GM12872 (cell line): ENCODE data around the gene MOV10L1.

Experiments
- TF ChIP-seq, protein P1 (sequence below): IDR thresholded peaks from 3 replicates; pipeline ENCODE4 v1.5.1; 2011; ENCODE audit warnings: low read depth, mild to moderate bottlenecking, low read length, moderate library complexity; ENCODE audit not compliant: insufficient read depth

The MOV10L1 gene

GRCh38 chr22:50150161-50151129, 60.6 kb downstream of the MOV10L1 start:
- TF ChIP-seq, protein P1, sequence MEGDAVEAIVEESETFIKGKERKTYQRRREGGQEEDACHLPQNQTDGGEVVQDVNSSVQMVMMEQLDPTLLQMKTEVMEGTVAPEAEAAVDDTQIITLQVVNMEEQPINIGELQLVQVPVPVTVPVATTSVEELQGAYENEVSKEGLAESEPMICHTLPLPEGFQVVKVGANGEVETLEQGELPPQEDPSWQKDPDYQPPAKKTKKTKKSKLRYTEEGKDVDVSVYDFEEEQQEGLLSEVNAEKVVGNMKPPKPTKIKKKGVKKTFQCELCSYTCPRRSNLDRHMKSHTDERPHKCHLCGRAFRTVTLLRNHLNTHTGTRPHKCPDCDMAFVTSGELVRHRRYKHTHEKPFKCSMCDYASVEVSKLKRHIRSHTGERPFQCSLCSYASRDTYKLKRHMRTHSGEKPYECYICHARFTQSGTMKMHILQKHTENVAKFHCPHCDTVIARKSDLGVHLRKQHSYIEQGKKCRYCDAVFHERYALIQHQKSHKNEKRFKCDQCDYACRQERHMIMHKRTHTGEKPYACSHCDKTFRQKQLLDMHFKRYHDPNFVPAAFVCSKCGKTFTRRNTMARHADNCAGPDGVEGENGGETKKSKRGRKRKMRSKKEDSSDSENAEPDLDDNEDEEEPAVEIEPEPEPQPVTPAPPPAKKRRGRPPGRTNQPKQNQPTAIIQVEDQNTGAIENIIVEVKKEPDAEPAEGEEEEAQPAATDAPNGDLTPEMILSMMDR: no peak

DNA sequence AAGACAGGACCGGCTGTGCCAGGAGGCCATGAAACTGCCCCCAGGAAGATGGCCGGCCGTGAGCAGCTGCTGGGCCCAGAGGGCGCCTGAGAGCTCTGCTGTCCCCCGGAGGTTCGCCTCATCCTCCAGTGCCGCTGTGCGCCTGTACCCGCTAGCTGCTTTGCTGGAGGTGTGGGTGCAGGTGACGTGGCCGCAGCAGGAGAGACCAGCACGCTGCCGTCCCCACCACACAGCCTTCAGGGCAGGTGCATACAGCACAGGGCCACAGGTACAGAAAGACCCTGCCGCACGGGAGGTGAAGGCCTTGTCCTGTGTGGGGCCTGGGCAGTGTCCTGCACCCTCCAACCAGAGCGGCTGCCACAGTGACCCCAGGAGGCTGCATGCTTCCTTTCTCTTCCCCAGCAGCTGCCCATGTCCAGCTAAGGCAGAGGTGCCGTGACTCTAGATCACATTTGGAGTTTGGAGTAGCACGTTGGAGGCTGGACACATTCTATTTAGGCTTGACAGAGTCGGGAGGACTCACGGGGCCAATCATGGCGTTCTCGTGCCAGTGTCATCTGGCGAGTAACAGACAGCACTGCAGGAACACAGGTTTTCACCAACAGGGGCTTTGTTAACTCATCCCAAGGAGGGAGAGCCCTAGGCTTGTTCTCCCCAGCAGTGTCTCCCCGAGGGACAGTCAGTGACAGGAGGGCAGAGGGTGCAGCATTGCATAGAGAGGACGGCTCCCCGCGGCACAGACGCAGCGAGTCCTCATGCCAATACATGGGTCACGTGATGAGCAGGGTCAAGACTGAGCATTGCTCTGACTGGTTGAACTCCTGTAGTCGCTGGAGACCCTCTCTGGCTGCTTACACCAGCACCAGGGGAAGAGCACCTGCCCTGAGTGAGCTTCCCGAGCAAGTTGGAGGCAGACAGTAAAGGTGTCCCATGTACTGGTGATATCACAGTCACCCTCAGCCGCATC, 62.0 kb downstream of the MOV10L1 start:
- TF ChIP-seq, protein P1: no peak

- TF ChIP-seq, protein P1: no peak
Measured at GRCh38 chr22:50153056-50153755, 63.4 kb downstream of the MOV10L1 start.

- TF ChIP-seq, protein P1: no peak
Measured at GRCh38 chr22:50153756-50154140, 63.9 kb downstream of the MOV10L1 start.

- TF ChIP-seq, protein P1: no peak
Measured at GRCh38 chr22:50157709-50158375, 68.0 kb downstream of the MOV10L1 start.

GRCh38 chr22:50160947-50161346, 71.1 kb downstream of the MOV10L1 start:
- TF ChIP-seq, protein P1: no peak
